Measurements from ENCODE around the gene STIM2.

DNA sequence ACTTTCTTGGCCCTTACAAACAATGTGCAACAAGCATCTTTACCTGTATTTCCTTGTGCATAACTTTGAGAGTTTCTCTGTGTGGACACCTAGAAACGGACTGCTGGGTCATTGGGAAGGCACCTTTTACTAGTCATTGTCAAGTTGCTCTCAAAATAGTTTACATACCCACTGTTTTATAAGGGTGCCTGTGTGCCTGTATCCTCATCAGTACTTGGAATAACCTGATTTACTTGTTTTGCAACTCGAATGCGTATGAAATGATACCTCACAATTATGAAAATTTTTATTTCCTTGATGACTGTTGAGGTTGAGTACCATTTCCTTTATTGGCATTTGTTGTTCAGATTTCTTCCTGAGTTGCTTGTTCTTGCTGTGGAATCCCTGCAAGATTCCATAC lies 150.8 kb downstream of the STIM2 start:
- TF ChIP-seq, protein P1, sequence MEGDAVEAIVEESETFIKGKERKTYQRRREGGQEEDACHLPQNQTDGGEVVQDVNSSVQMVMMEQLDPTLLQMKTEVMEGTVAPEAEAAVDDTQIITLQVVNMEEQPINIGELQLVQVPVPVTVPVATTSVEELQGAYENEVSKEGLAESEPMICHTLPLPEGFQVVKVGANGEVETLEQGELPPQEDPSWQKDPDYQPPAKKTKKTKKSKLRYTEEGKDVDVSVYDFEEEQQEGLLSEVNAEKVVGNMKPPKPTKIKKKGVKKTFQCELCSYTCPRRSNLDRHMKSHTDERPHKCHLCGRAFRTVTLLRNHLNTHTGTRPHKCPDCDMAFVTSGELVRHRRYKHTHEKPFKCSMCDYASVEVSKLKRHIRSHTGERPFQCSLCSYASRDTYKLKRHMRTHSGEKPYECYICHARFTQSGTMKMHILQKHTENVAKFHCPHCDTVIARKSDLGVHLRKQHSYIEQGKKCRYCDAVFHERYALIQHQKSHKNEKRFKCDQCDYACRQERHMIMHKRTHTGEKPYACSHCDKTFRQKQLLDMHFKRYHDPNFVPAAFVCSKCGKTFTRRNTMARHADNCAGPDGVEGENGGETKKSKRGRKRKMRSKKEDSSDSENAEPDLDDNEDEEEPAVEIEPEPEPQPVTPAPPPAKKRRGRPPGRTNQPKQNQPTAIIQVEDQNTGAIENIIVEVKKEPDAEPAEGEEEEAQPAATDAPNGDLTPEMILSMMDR (conservative IDR thresholded peaks at IDR 0.05 in 1 of 2, IDR thresholded peaks at IDR 0.05 in 1 of 2; ENCODE audit: low read depth in 1 of 2, low read length in 2 of 2), result no peak
- TF ChIP-seq EZH2 (IDR thresholded peaks at IDR 0.05; ENCODE audit: low read length, missing control alignments), result no peak
